ENCODE measurements around the gene ZDHHC13.

The ZDHHC13 gene

GRCh38 chr11:19160847-19161246 lies 43.9 kb downstream of the ZDHHC13 start:
- Histone ChIP-seq H3K27me3 (ENCODE audit: insufficient read depth, poor library complexity, severe bottlenecking) (no peaks in the 10 kb centered on the region), H3K4me3 (replicated peaks; ENCODE audit: insufficient read depth, low read length) (no peak overlapping the region), H3K27ac (replicated peaks) (no peak overlapping the region)
- TF ChIP-seq REST (IDR thresholded peaks at IDR 0.05; ENCODE audit: insufficient replicate concordance, low read depth) = no peak
- no peak for TF ChIP-seq CTCF (IDR thresholded peaks at IDR 0.05; ENCODE audit: insufficient read depth, low read length)
- TF ChIP-seq SPI1 (IDR thresholded peaks at IDR 0.05; ENCODE audit: borderline replicate concordance, low read depth) = no peak
- TF ChIP-seq POLR2AphosphoS5 (IDR thresholded peaks at IDR 0.05; ENCODE audit: low read depth) = no peak
- TF ChIP-seq GABPA (IDR thresholded peaks at IDR 0.05; ENCODE audit: low read depth) = no peak
- DNase-seq (ENCODE audit: low read depth in 1 of 2, low spot score in 1 of 2) = no peak

GRCh38 chr11:19161651-19162050 lies 44.7 kb downstream of the ZDHHC13 start:
- TF ChIP-seq CTCF (IDR thresholded peaks at IDR 0.05; ENCODE audit: insufficient read depth, low read length) (no peak), POLR2AphosphoS5 (IDR thresholded peaks at IDR 0.05; ENCODE audit: low read depth) (no peak), REST (IDR thresholded peaks at IDR 0.05; ENCODE audit: insufficient replicate concordance, low read depth) (no peak), GABPA (IDR thresholded peaks at IDR 0.05; ENCODE audit: low read depth) (no peak), SPI1 (IDR thresholded peaks at IDR 0.05; ENCODE audit: borderline replicate concordance, low read depth) (no peak)
- H3K27ac ChIP-seq (replicated peaks) = no peak overlapping the region
- no peak for DNase-seq (ENCODE audit: low read depth in 1 of 2, low spot score in 1 of 2)

GRCh38 chr11:19162951-19163505 lies 46.1 kb downstream of the ZDHHC13 start:
- no peak for TF ChIP-seq GABPA (IDR thresholded peaks at IDR 0.05; ENCODE audit: low read depth)
- DNase-seq (ENCODE audit: low read depth in 1 of 2, low spot score in 1 of 2) = no peak
- Histone ChIP-seq H3K27ac (replicated peaks) (no peak overlapping the region), H3K4me3 (replicated peaks; ENCODE audit: insufficient read depth, low read length) (no peak overlapping the region), H3K27me3 (ENCODE audit: insufficient read depth, poor library complexity, severe bottlenecking) (no peaks in the 10 kb centered on the region)

More at GRCh38 chr11:19161651-19162050, 44.7 kb downstream of the ZDHHC13 start:
- no peaks in the 10 kb centered on the region for H3K27me3 ChIP-seq (ENCODE audit: insufficient read depth, poor library complexity, severe bottlenecking)
- H3K4me3 ChIP-seq (replicated peaks; ENCODE audit: insufficient read depth, low read length) = no peak overlapping the region

GRCh38 chr11:19163617-19164016 lies 46.6 kb downstream of the ZDHHC13 start:
- Histone ChIP-seq H3K4me3 (replicated peaks; ENCODE audit: insufficient read depth, low read length) (no peak overlapping the region), H3K27me3 (ENCODE audit: insufficient read depth, poor library complexity, severe bottlenecking) (no peaks in the 10 kb centered on the region), H3K27ac (replicated peaks) (no peak overlapping the region)
- no peak for DNase-seq (ENCODE audit: low read depth in 1 of 2, low spot score in 1 of 2)
- TF ChIP-seq REST (IDR thresholded peaks at IDR 0.05; ENCODE audit: insufficient replicate concordance, low read depth) = no peak
- no peak for TF ChIP-seq CTCF (IDR thresholded peaks at IDR 0.05; ENCODE audit: insufficient read depth, low read length)
- no peak for TF ChIP-seq POLR2AphosphoS5 (IDR thresholded peaks at IDR 0.05; ENCODE audit: low read depth)
- no peak for TF ChIP-seq GABPA (IDR thresholded peaks at IDR 0.05; ENCODE audit: low read depth)
- TF ChIP-seq SPI1 (IDR thresholded peaks at IDR 0.05; ENCODE audit: borderline replicate concordance, low read depth) = no peak
